Stomach smooth muscle (tissue), 2 donors: ENCODE data around the gene PARD6B.

Experiments used
- H3K27ac ChIP-seq: one replicate; pipeline ENCODE4 v1.7.0; 2013; ENCODE audit warnings: mild to moderate bottlenecking, low read length, inconsistent platforms
- H3K27me3 ChIP-seq, 2 donors: one replicate each; pipeline ENCODE4 v1.7.0; 2013; ENCODE audit warnings: low read length in 2 of 2; ENCODE audit not compliant: insufficient read depth in 2 of 2, control insufficient read depth in 1 of 2
- H3K36me3 ChIP-seq, 2 donors: one replicate each; pipeline ENCODE4 v1.7.0; 2013; ENCODE audit warnings: low read length in 2 of 2; ENCODE audit not compliant: control insufficient read depth in 2 of 2, insufficient read depth in 2 of 2
- H3K4me1 ChIP-seq: one replicate; pipeline ENCODE4 v1.7.0; 2013; ENCODE audit warnings: low read length; ENCODE audit not compliant: control insufficient read depth, insufficient read depth
- H3K4me3 ChIP-seq, 2 donors: one replicate each; pipeline ENCODE4 v1.7.0; 2013; ENCODE audit warnings: low read length in 2 of 2
- H3K9ac ChIP-seq, 2 donors: one replicate each; pipeline ENCODE4 v1.7.0; 2013; ENCODE audit warnings: low read length in 2 of 2, mild to moderate bottlenecking in 1 of 2
- H3K9me3 ChIP-seq, 2 donors: one replicate each; pipeline ENCODE4 v1.7.0; 2013; ENCODE audit warnings: low read length in 2 of 2; ENCODE audit not compliant: control insufficient read depth in 2 of 2
- donor health status: healthy.
- donor health status: Pancreatic carcinoma.

PARD6B gene

DNA sequence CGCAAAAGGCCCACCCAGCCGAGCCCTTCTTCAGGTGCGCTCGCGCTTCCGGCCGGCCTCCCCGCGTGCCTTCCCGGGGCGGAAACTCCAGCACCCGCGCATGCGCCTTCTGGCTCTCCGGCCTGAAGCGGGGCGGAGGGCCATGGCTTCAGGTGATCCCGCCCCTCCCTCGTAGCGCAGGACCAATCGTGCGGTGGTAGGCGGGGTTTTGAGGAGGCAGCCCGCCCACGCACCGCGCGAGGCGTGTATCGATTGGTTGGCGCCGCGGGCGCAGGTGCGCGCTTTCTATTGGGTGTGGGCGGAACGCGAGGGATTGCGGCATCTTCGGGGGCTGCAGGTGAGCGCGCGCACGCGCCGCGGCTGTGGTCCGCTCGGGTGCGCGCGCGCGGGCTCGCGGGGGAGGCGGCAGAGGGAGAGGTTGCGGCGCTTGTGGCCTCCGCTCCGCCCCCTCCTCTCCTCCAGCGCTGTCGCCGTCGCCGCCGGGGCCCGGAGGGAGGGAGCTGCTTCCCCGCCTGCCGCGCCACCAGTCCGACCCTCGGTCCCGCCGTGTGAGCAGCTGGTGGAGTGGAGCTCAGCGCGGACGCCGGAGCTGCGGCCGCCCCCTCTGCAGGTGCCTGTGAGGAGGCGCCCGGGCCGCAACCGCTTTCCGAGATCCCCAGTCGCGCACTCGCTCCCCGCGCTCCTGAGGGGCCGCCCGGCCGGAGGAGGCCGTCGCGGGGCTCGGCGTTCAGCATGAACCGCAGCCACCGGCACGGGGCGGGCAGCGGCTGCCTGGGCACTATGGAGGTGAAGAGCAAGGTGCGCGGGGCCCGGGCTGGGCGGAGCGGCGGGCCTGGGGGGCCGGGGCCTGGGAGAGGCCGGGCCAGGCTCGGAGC lies at the start of gene PARD6B:
PARD6B (plus strand) TSS at position 526 of the 875 bp plus-strand sequence; CDS start at position 733, 207 bp downstream.
- Histone ChIP-seq H3K27ac (peak within 1 kb of the TSS; percentile 41), H3K9ac (peak within 1 kb of the TSS; percentile 52 to 62), H3K9me3 (no peaks in the 10 kb centered on the region), H3K4me3 (peak within 1 kb of the TSS; percentile 78 to 86), H3K27me3 (no peaks in the 10 kb centered on the region), H3K4me1 (peaks cover 13% of the 10 kb centered on the region), H3K36me3 (no peaks in the 10 kb centered on the region)

DNA sequence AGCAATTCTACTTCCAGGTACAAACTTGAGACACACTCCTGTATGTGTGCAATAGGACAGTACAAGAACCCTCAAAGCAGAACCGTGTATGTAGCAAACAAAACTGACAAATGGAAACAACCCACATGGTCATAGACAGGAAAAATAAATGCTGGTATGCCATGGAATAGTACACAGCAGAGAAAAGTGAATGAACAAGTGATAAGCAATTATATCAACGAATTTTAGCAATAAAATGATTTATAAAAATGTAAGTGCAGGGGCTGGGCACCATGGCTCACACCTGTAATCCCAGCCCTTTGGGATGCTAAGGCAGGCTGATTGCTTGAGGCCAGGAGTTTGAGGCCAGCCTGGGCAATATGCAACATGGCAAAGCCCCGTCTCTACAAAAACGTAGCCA lies 49.3 kb upstream of the PARD6B start:
- H3K27ac ChIP-seq, result no peak overlapping the region
- H3K27me3 ChIP-seq, result no peaks in the 10 kb centered on the region
- no peaks in the 10 kb centered on the region for H3K9me3 ChIP-seq
- no peak overlapping the region for H3K9ac ChIP-seq
- no peak overlapping the region for H3K4me3 ChIP-seq
- peaks cover 3% of the 10 kb centered on the region for H3K4me1 ChIP-seq
- H3K36me3 ChIP-seq, result no peaks in the 10 kb centered on the region

DNA sequence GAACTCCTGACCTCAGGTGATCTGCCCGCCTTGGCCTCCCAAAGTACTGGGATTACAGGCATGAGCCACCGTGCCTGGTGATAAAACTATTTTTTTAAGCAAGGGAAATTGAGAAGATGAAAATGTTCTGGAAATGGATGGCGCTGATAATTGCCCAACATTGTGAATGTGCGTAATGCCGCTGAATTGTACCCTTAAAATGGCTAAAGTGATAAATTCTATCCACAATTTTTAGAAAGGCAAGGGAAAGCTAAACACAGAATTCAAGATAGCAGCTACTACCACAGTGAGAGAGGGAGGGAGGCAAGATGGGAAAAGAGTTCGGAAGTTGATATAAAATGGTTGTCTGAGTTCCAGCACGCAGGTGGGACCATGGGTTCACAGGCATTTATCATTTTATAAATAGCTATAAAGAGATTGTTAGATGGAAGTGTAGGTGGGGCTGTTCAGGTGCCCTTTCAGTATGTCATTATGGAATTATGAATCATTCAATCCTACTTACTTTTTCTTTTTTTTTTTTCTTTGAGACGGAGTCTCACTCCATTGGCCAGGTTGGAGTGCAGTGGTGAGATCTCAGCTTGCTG lies 48.3 kb upstream of the PARD6B start:
- no peaks in the 10 kb centered on the region for H3K36me3 ChIP-seq
- H3K27ac ChIP-seq, result no peak overlapping the region
- peaks cover 6% of the 10 kb centered on the region for H3K4me1 ChIP-seq
- no peaks in the 10 kb centered on the region for H3K9me3 ChIP-seq
- H3K27me3 ChIP-seq, result no peaks in the 10 kb centered on the region
- no peak overlapping the region for H3K4me3 ChIP-seq
- H3K9ac ChIP-seq, result no peak overlapping the region

GRCh38 chr20:50683570-50683969 lies 47.8 kb upstream of the PARD6B start:
- Histone ChIP-seq H3K27ac (no peak overlapping the region), H3K4me1 (peaks cover 6% of the 10 kb centered on the region), H3K9me3 (no peaks in the 10 kb centered on the region), H3K36me3 (no peaks in the 10 kb centered on the region), H3K9ac (no peak overlapping the region), H3K27me3 (no peaks in the 10 kb centered on the region), H3K4me3 (no peak overlapping the region)

DNA sequence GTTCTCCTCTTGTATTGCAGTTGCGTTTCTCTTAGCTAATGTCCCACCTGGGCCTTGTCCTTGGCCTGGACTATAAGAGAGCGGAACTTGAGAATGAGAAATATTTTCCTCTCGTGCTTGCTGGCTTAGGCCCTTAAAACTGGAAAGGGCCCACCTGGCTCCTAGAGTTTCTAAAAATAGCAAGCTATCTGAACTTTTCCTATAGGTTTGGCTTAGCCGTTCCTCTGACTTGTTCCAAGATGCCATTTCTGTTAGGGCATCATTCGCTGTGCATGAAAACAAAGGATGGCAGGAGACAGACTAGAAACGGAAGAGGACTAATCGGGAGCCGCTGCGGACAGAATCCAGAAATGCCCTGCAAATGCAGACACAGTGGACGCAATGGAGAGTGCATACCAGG lies 44.6 kb upstream of the PARD6B start:
- no peaks in the 10 kb centered on the region for H3K9me3 ChIP-seq
- peak overlapping the region; percentile 70 for H3K27ac ChIP-seq
- H3K4me3 ChIP-seq, result peak overlapping the region; percentile 8 to 12
- peaks cover 17% of the 10 kb centered on the region for H3K4me1 ChIP-seq
- no peaks in the 10 kb centered on the region for H3K36me3 ChIP-seq
- H3K9ac ChIP-seq, result no peak overlapping the region
- H3K27me3 ChIP-seq, result no peaks in the 10 kb centered on the region

DNA sequence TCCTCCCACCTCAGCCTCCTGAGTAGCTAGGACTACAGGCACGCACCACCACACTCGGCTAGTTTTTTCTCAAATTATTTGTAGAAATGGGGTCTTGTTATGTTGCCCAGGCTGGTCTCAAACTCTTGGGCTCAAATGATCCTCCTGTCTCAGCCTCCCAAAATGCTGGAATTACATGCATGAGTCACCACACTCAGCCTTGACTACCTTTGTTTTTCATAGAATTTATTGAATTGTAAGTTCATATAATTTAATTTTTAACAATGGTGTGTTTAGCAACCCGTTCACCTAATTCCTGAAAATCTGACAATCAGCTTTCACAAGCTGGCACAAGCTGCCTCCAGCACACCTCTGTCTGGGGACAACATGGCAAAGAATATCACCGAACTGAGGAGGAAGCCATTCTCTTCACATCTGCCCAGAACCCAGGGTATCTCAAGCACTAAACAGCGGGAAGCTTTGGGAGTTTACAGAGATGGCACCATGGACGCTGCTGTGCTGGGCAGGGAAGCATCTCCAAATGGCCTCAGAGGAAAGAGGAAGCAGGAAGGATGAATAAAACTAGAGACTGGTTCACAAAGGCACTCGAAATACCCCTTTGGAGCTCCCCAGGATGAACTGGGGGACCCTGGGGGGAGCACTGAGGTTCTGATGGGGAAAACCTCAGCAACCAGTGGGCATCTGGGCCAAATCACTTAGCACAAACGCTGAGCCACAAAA lies 43.0 kb upstream of the PARD6B start:
- no peak overlapping the region for H3K27ac ChIP-seq
- H3K36me3 ChIP-seq, result no peaks in the 10 kb centered on the region
- H3K4me3 ChIP-seq, result no peak overlapping the region
- no peaks in the 10 kb centered on the region for H3K27me3 ChIP-seq
- H3K9me3 ChIP-seq, result no peaks in the 10 kb centered on the region
- H3K4me1 ChIP-seq, result peaks cover 22% of the 10 kb centered on the region
- no peak overlapping the region for H3K9ac ChIP-seq

- Histone ChIP-seq H3K27ac (no peak overlapping the region), H3K36me3 (no peaks in the 10 kb centered on the region), H3K4me1 (peaks cover 22% of the 10 kb centered on the region), H3K9ac (no peak overlapping the region), H3K4me3 (peak overlapping the region; percentile 4 to 71), H3K27me3 (no peaks in the 10 kb centered on the region), H3K9me3 (no peaks in the 10 kb centered on the region)
These were observed 41.3 kb upstream of the PARD6B start for GRCh38 chr20:50689864-50690649.

DNA sequence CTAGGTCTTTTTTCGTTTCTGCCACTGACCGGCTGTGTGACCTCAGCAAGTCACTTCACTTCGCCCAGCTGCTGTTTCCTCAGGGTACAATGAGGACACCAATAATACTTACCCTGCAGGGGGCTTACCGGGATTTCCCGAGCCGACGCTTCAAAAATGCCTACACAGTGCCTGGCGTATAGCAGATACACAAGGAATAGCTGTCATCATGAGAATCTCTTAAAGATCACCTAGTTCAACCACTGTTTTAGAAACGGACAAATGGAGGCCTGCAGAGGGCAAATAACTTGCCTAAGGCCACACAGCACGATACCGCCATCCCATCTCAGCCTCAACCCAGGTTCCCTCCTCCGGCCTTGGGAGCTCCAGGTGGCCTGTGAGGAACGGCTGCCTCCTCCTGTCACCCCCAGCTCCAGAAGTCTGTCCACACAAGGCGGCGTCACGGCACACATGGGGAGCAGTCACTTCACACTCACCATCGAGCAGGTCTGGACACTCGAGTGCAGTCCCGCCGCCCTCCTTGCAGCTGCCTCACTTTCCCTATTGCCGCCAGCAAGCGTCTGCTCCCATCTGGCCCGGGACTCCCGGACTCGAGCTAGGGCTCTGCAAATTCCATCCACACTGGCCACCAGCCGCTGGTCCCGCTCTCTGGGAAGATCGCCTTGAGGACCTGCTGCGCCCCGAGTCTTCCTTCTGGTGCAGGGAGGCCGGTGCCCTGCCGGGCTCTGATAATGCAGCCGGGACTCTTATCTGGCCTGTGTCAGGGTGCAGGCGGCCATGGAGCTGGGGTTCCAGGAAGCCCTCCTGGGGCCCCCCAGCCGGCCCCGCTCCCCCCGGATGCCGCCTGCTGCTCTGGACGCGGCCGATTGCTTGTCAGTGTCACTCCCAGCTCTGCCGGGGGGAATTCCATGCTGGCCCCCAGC lies 40.5 kb upstream of the PARD6B start, which contains the start of gene RIPOR3:
RIPOR3 (minus strand) TSS at position 893 of the 923 bp plus-strand sequence; CDS start at position 479, 414 bp downstream.
- Histone ChIP-seq H3K27ac (peak within 1 kb of the TSS; percentile 24), H3K4me1 (peaks cover 22% of the 10 kb centered on the region), H3K9ac (peak within 1 kb of the TSS; percentile 51 to 57), H3K4me3 (peak within 1 kb of the TSS; percentile 62 to 71), H3K27me3 (no peaks in the 10 kb centered on the region), H3K36me3 (no peaks in the 10 kb centered on the region), H3K9me3 (no peaks in the 10 kb centered on the region)

- H3K4me3 ChIP-seq, result peak overlapping the region; percentile 62 to 71
- no peaks in the 10 kb centered on the region for H3K9me3 ChIP-seq
- H3K4me1 ChIP-seq, result peaks cover 20% of the 10 kb centered on the region
- H3K27ac ChIP-seq, result peak overlapping the region; percentile 18
- H3K9ac ChIP-seq, result peak overlapping the region in 1 of 2 donors; percentile 57
- no peaks in the 10 kb centered on the region for H3K36me3 ChIP-seq
- no peaks in the 10 kb centered on the region for H3K27me3 ChIP-seq
These were observed 39.5 kb upstream of the PARD6B start for GRCh38 chr20:50691573-50692551.
